HCT116 (cell line): ENCODE measurements around the gene SURF6.

ENCODE experiments used
- CTCF ChIP-seq, 3 experiments: fragments of 200-600 bp in 1 of 3; sonication (generic) in 1 of 3; IDR thresholded peaks in 2 of 3; conservative IDR thresholded peaks in 1 of 3; 2 replicates each; pipeline ENCODE4 v1.5.1; 2012 to 2017; ENCODE audit warnings: low read depth in 2 of 3, low read length in 2 of 3, antibody characterized with exemption in 1 of 3, borderline replicate concordance in 1 of 3, control low read depth in 1 of 3, mild to moderate bottlenecking in 1 of 3, mixed read lengths in 1 of 3, mixed run types in 1 of 3, moderate library complexity in 1 of 3; ENCODE audit not compliant: insufficient read depth in 1 of 3
- EZH2phosphoT487 ChIP-seq: fragments of 200-600 bp; IDR thresholded peaks from 2 replicates; pipeline ENCODE4 v1.6.1; 2018; ENCODE audit warnings: antibody characterized with exemption, borderline replicate concordance
- POLR2AphosphoS5 ChIP-seq: IDR thresholded peaks from 2 replicates; pipeline ENCODE4 v1.6.1; 2011; ENCODE audit warnings: mild to moderate bottlenecking, low read depth, low read length, moderate library complexity

GRCh38 chr9:133370685-133371084 lies 34.7 kb upstream of the SURF6 start:
- no peak for TF ChIP-seq CTCF (IDR thresholded peaks at IDR 0.05 in 2 of 3, conservative IDR thresholded peaks at IDR 0.05 in 1 of 3; ENCODE audit: borderline replicate concordance in 1 of 3, insufficient read depth in 1 of 3, low read depth in 2 of 3, low read length in 2 of 3)
- TF ChIP-seq POLR2AphosphoS5: no peak
- TF ChIP-seq EZH2phosphoT487: no peak
